Tibial nerve (tissue), 3 donors: ENCODE data around the gene PEX13.

Experiments used
- POLR2A ChIP-seq, 2 donors: fragments of 450-650 bp; IDR thresholded peaks; one replicate each; pipeline ENCODE4 v1.6.1; 2017; ENCODE audit warnings: antibody characterized with exemption in 2 of 2, mild to moderate bottlenecking in 2 of 2, moderate library complexity in 2 of 2
- TF ChIP-seq, protein P1 (sequence below), 5 experiments: fragments of 200-600 bp in 3 of 5; fragments of 450-650 bp in 2 of 5; sonication (generic) in 3 of 5; IDR thresholded peaks; one replicate each; pipeline ENCODE4 v1.5.1; 2016 to 2019; ENCODE audit warnings: antibody characterized with exemption in 5 of 5, mild to moderate bottlenecking in 3 of 5, moderate library complexity in 2 of 5

- TF ChIP-seq, protein P1, sequence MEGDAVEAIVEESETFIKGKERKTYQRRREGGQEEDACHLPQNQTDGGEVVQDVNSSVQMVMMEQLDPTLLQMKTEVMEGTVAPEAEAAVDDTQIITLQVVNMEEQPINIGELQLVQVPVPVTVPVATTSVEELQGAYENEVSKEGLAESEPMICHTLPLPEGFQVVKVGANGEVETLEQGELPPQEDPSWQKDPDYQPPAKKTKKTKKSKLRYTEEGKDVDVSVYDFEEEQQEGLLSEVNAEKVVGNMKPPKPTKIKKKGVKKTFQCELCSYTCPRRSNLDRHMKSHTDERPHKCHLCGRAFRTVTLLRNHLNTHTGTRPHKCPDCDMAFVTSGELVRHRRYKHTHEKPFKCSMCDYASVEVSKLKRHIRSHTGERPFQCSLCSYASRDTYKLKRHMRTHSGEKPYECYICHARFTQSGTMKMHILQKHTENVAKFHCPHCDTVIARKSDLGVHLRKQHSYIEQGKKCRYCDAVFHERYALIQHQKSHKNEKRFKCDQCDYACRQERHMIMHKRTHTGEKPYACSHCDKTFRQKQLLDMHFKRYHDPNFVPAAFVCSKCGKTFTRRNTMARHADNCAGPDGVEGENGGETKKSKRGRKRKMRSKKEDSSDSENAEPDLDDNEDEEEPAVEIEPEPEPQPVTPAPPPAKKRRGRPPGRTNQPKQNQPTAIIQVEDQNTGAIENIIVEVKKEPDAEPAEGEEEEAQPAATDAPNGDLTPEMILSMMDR (IDR thresholded peaks at IDR 0.05): no peak
- TF ChIP-seq POLR2A (IDR thresholded peaks at IDR 0.05): no peak
Observed at GRCh38 chr2:60994131-60994530, 23.4 kb upstream of the PEX13 start.
